ENCODE data around the gene DPP6. TPM values are rescaled to one million over a fixed set of nuclear protein-coding genes. Genes with fewer than 3 reads are reported as not detected.

The DPP6 gene
- total RNA-seq, 1 experiment from 2014 or later = not detected

GRCh38 chr7:154304740-154305700, 252.8 kb downstream of the DPP6 start:
- ATAC-seq (no peak), DNase-seq (ENCODE audit: low read depth, low spot score) (no peak)
- no peaks in the 10 kb centered on the region for H3K36me3 ChIP-seq (ENCODE audit: control insufficient read depth, insufficient read depth, low read length)
- peaks cover 2% of the 10 kb centered on the region for H3K27me3 ChIP-seq (ENCODE audit: control insufficient read depth, insufficient read depth, low read length)
- no peak overlapping the region for H3K4me3 ChIP-seq (ENCODE audit: low read depth in 2 of 2, low read length in 2 of 2)
- ChIA-PET POLR2A (no interaction called here), CTCF (no interaction called here)
- H3K9me3 ChIP-seq (ENCODE audit: control insufficient read depth, insufficient read depth, low read depth, low read length) = no peaks in the 10 kb centered on the region
- H3K27ac ChIP-seq (ENCODE audit: low read length) = no peak overlapping the region
- no peaks in the 10 kb centered on the region for H3K4me1 ChIP-seq (ENCODE audit: control insufficient read depth, insufficient read depth, low read length)
- no peak for TF ChIP-seq TCF7L2 (IDR thresholded peaks at IDR 0.05; ENCODE audit: low read depth, low read length)
- no peak for TF ChIP-seq CTCF (IDR thresholded peaks at IDR 0.05)
- TF ChIP-seq, protein P1, sequence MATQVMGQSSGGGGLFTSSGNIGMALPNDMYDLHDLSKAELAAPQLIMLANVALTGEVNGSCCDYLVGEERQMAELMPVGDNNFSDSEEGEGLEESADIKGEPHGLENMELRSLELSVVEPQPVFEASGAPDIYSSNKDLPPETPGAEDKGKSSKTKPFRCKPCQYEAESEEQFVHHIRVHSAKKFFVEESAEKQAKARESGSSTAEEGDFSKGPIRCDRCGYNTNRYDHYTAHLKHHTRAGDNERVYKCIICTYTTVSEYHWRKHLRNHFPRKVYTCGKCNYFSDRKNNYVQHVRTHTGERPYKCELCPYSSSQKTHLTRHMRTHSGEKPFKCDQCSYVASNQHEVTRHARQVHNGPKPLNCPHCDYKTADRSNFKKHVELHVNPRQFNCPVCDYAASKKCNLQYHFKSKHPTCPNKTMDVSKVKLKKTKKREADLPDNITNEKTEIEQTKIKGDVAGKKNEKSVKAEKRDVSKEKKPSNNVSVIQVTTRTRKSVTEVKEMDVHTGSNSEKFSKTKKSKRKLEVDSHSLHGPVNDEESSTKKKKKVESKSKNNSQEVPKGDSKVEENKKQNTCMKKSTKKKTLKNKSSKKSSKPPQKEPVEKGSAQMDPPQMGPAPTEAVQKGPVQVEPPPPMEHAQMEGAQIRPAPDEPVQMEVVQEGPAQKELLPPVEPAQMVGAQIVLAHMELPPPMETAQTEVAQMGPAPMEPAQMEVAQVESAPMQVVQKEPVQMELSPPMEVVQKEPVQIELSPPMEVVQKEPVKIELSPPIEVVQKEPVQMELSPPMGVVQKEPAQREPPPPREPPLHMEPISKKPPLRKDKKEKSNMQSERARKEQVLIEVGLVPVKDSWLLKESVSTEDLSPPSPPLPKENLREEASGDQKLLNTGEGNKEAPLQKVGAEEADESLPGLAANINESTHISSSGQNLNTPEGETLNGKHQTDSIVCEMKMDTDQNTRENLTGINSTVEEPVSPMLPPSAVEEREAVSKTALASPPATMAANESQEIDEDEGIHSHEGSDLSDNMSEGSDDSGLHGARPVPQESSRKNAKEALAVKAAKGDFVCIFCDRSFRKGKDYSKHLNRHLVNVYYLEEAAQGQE (IDR thresholded peaks at IDR 0.05; ENCODE audit: insufficient read depth in 1 of 2, low read depth in 2 of 2, low read length in 1 of 2) = no peak
- no peak for TF ChIP-seq POLR2AphosphoS5 (IDR thresholded peaks at IDR 0.05; ENCODE audit: low read depth, low read length)
- TF ChIP-seq SIN3A (IDR thresholded peaks at IDR 0.05; ENCODE audit: borderline replicate concordance, insufficient read depth, low read depth, low read length) = no peak
- in situ Hi-C loops (cut with HindIII; ENCODE audit: low pct_unique_long_range_greater_than_20kb, low sequenced_read_pairs) (no loop called here), intact Hi-C loops (cut with micrococcal nuclease; ENCODE audit: unreplicated experiment) (no loop called here)
- no TSS peak for BruUV-seq (replicated peaks)

GRCh38 chr7:154306036-154306435, 253.8 kb downstream of the DPP6 start:
- ChIA-PET CTCF (no interaction called here), POLR2A (no interaction called here)
- ATAC-seq (no peak), DNase-seq (ENCODE audit: low read depth, low spot score) (no peak)
- H3K36me3 ChIP-seq (ENCODE audit: control insufficient read depth, insufficient read depth, low read length) = no peaks in the 10 kb centered on the region
- no peak overlapping the region for H3K27ac ChIP-seq (ENCODE audit: low read length)
- in situ Hi-C loops (cut with HindIII; ENCODE audit: low pct_unique_long_range_greater_than_20kb, low sequenced_read_pairs) (no loop called here), intact Hi-C loops (cut with micrococcal nuclease; ENCODE audit: unreplicated experiment) (no loop called here)
- BruUV-seq (replicated peaks) = no TSS peak
- H3K27me3 ChIP-seq (ENCODE audit: control insufficient read depth, insufficient read depth, low read length) = peaks cover 2% of the 10 kb centered on the region
- no peaks in the 10 kb centered on the region for H3K9me3 ChIP-seq (ENCODE audit: control insufficient read depth, insufficient read depth, low read depth, low read length)
- no peaks in the 10 kb centered on the region for H3K4me1 ChIP-seq (ENCODE audit: control insufficient read depth, insufficient read depth, low read length)
- no peak overlapping the region for H3K4me3 ChIP-seq (ENCODE audit: low read depth in 2 of 2, low read length in 2 of 2)
- no peak for TF ChIP-seq TCF7L2 (IDR thresholded peaks at IDR 0.05; ENCODE audit: low read depth, low read length)
- TF ChIP-seq, protein P1 (IDR thresholded peaks at IDR 0.05; ENCODE audit: insufficient read depth in 1 of 2, low read depth in 2 of 2, low read length in 1 of 2) = no peak
- no peak for TF ChIP-seq SIN3A (IDR thresholded peaks at IDR 0.05; ENCODE audit: borderline replicate concordance, insufficient read depth, low read depth, low read length)
- TF ChIP-seq CTCF (IDR thresholded peaks at IDR 0.05) = no peak
- no peak for TF ChIP-seq POLR2AphosphoS5 (IDR thresholded peaks at IDR 0.05; ENCODE audit: low read depth, low read length)

All from Panc1 (cell line).